GM23338 (cell line): ENCODE measurements around the gene CCDC137. TPM values are rescaled to one million over a fixed set of nuclear protein-coding genes. Genes with fewer than 3 reads are reported as not detected.
"Not testable (repeated sequence)": the region's sequence is repeated elsewhere in the genome, so short reads cannot be mapped to it uniquely, and the experiment has no call there.

Experiments
- ATAC-seq: fragments of 200-7000 bp; cut with Tn5 transposase; 3 replicates; pipeline ENCODE4 v1.9.1; 2020
- DNase-seq: peaks from one replicate; pipeline ENCODE4 v3.0.0-alpha.2; 2015; ENCODE audit warnings: low spot score
- H2AFZ ChIP-seq: fragments of 200-600 bp; sonication (generic); 2 replicates; pipeline ENCODE4 v1.8.0; 2016; ENCODE audit warnings: antibody characterized with exemption, mild to moderate bottlenecking, moderate library complexity
- H3F3A ChIP-seq: fragments of 200-600 bp; sonication (generic); replicated peaks from 2 replicates; pipeline ENCODE4 v1.8.0; 2017; ENCODE audit warnings: antibody characterized with exemption, mixed run types, low read depth
- H3K27ac ChIP-seq: fragments of 200-600 bp; sonication (generic); 2 replicates; pipeline ENCODE4 v1.6.1; 2016; ENCODE audit warnings: low read depth
- H3K27me3 ChIP-seq: fragments of 200-600 bp; sonication (generic); 2 replicates; pipeline ENCODE4 v1.8.0; 2016; ENCODE audit warnings: mild to moderate bottlenecking, mixed run types, moderate library complexity; ENCODE audit not compliant: insufficient read depth
- H3K36me3 ChIP-seq: fragments of 200-600 bp; sonication (generic); 2 replicates; pipeline ENCODE4 v1.8.0; 2016; ENCODE audit warnings: mild to moderate bottlenecking; ENCODE audit not compliant: insufficient read depth
- H3K4me1 ChIP-seq: fragments of 200-600 bp; sonication (generic); 2 replicates; pipeline ENCODE4 v1.8.0; 2016; ENCODE audit warnings: mild to moderate bottlenecking, moderate library complexity; ENCODE audit not compliant: insufficient read depth
- H3K4me2 ChIP-seq: fragments of 200-600 bp; sonication (generic); 2 replicates; pipeline ENCODE4 v1.7.1; 2017; ENCODE audit warnings: mixed run types
- H3K4me3 ChIP-seq: fragments of 200-600 bp; sonication (generic); 2 replicates; pipeline ENCODE4 v1.6.1; 2016; ENCODE audit warnings: mixed run types
- H3K79me2 ChIP-seq: fragments of 200-600 bp; sonication (generic); replicated peaks from 2 replicates; pipeline ENCODE4 v1.8.0; 2017; ENCODE audit warnings: mild to moderate bottlenecking; ENCODE audit not compliant: insufficient read depth
- H3K9me2 ChIP-seq: fragments of 200-600 bp; sonication (generic); 2 replicates; pipeline ENCODE4 v1.8.0; 2017; ENCODE audit not compliant: insufficient read depth
- H4K20me1 ChIP-seq: fragments of 200-600 bp; sonication (generic); replicated peaks from 2 replicates; pipeline ENCODE4 v1.8.0; 2017; ENCODE audit warnings: mild to moderate bottlenecking; ENCODE audit not compliant: insufficient read depth
- H3K27ac Mint-ChIP-seq: 2 replicates; pipeline ENCODE4 v1.8.0; 2020; ENCODE audit warnings: inconsistent platforms, mild to moderate bottlenecking, moderate library complexity, mixed read lengths
- H3K27me3 Mint-ChIP-seq: 3 replicates; pipeline ENCODE4 v1.8.0; 2022; ENCODE audit warnings: low read depth, mild to moderate bottlenecking, moderate library complexity, mixed read lengths, inconsistent platforms; ENCODE audit not compliant: insufficient read depth, poor library complexity
- H3K36me3 Mint-ChIP-seq: 3 replicates; pipeline ENCODE4 v1.8.0; 2021; ENCODE audit warnings: low read depth, mild to moderate bottlenecking, inconsistent platforms, moderate library complexity, mixed read lengths
- H3K4me1 Mint-ChIP-seq: 3 replicates; pipeline ENCODE4 v1.8.0; 2020; ENCODE audit warnings: mild to moderate bottlenecking, inconsistent platforms, mixed read lengths
- H3K4me3 Mint-ChIP-seq: 3 replicates; pipeline ENCODE4 v1.8.0; 2021; ENCODE audit warnings: moderate library complexity, mild to moderate bottlenecking, inconsistent platforms, mixed read lengths
- H3K9me3 Mint-ChIP-seq: 3 replicates; pipeline ENCODE4 v1.8.0; 2020; ENCODE audit warnings: moderate library complexity, mild to moderate bottlenecking, inconsistent platforms, mixed read lengths
- CREB1 ChIP-seq: fragments of 250-450 bp; sonication (Bioruptor Pico); IDR thresholded peaks from 2 replicates; pipeline ENCODE4 v1.5.0; 2020; ENCODE audit warnings: low read depth, mild to moderate bottlenecking, moderate library complexity
- EZH2 ChIP-seq: fragments of 200-600 bp; sonication (generic); IDR thresholded peaks from one replicate; pipeline ENCODE4 v1.8.0; 2017; ENCODE audit warnings: antibody characterized with exemption, mild to moderate bottlenecking, low read depth; ENCODE audit not compliant: unreplicated experiment
- JUNB ChIP-seq: IDR thresholded peaks from one replicate; pipeline ENCODE4 v1.6.1; 2016; ENCODE audit warnings: antibody characterized with exemption; ENCODE audit not compliant: unreplicated experiment
- NANOG ChIP-seq: IDR thresholded peaks from 2 replicates; pipeline ENCODE4 v1.6.1; 2016; ENCODE audit warnings: antibody characterized with exemption, borderline replicate concordance
- POLR2AphosphoS5 ChIP-seq: IDR thresholded peaks from 2 replicates; pipeline ENCODE4 v1.6.1; 2016; ENCODE audit warnings: antibody characterized with exemption, low read depth
- ZNF114 ChIP-seq: fragments of 250-450 bp; sonication (Bioruptor Pico); IDR thresholded peaks from 2 replicates; pipeline ENCODE4 v1.5.0; 2020; ENCODE audit warnings: mild to moderate bottlenecking, moderate library complexity
- ZNF331 ChIP-seq: fragments of 250-450 bp; sonication (Bioruptor Pico); IDR thresholded peaks from 2 replicates; pipeline ENCODE4 v1.5.0; 2020; ENCODE audit warnings: low read depth, mild to moderate bottlenecking, moderate library complexity
- polyA plus RNA-seq: library from polyadenylated mRNA; unstranded; fragments of >200 nt; fragmentation: Nextera tagmentation; extraction: Ambion mirVana; gene quantifications from 2 replicates; pipeline ENCODE4 v1.2.1, GENCODE V29; 2016
- total RNA-seq: library from RNA; depleted of rRNA; stranded (reverse); fragments of >200 nt; shearing (Covaris generic); gene quantifications from 2 replicates; pipeline ENCODE4 v1.2.3, GENCODE V29; 2014
- TF ChIP-seq, protein P1 (sequence below): IDR thresholded peaks from one replicate; pipeline ENCODE4 v1.6.1; 2018; ENCODE audit warnings: antibody characterized with exemption; ENCODE audit not compliant: unreplicated experiment
- TF ChIP-seq, protein P2 (sequence below), 2 experiments: fragments of 200-600 bp in 1 of 2; sonication (generic) in 1 of 2; conservative IDR thresholded peaks; 2 replicates each; pipeline versions ENCODE4 v1.5.1 to v1.6.1; 2016 to 2017; ENCODE audit warnings: antibody characterized with exemption in 2 of 2, low read depth in 2 of 2, mild to moderate bottlenecking in 2 of 2, moderate library complexity in 1 of 2
- TF ChIP-seq, protein P3 (sequence below): fragments of 250-450 bp; sonication (Bioruptor Pico); IDR thresholded peaks from 2 replicates; pipeline ENCODE4 v1.5.0; 2020; ENCODE audit warnings: mild to moderate bottlenecking, moderate library complexity

Gene CCDC137
- total and polyA plus RNA-seq, 2 experiments from 2014 or later, result 26.1 to 73.4 TPM

DNA sequence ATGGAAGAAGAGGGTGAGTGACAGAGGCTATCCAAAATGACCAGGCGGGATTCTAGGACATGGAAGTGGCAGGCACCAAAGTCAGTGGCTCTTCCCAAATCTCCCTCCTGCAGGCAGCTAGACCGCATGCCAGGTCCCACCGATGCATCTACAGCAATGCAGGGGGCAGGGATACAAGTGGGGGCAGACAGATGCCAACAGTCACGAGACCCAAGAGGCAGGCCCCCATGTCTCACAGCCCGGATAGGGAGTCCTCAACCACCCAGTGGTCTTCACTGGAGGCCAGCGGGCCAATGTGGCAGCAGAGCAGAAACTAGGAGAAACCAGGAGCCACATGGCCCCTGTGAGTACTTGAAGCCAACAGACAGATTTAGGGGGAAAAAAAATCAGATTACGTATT is 49.7 kb upstream of the CCDC137 start:
- Mint-ChIP-seq H3K4me1 (no peaks in the 10 kb centered on the region), H3K36me3 (peaks cover 96% of the 10 kb centered on the region), H3K9me3 (peaks cover 15% of the 10 kb centered on the region; the same call in 2 of the 3 replicates), H3K27ac (no peak overlapping the region), H3K27me3 (peaks cover 19% of the 10 kb centered on the region), H3K4me3 (no peak overlapping the region; the same call in 2 of the 3 replicates)
- no peaks in the 10 kb centered on the region for H3K4me1 ChIP-seq
- DNase-seq (no peak), ATAC-seq (no peak)
- H3K4me2 ChIP-seq, result no peak overlapping the region
- no peaks in the 10 kb centered on the region for H3K9me2 ChIP-seq
- H3K36me3 ChIP-seq, result peaks cover 33% of the 10 kb centered on the region
- TF ChIP-seq, protein P1, sequence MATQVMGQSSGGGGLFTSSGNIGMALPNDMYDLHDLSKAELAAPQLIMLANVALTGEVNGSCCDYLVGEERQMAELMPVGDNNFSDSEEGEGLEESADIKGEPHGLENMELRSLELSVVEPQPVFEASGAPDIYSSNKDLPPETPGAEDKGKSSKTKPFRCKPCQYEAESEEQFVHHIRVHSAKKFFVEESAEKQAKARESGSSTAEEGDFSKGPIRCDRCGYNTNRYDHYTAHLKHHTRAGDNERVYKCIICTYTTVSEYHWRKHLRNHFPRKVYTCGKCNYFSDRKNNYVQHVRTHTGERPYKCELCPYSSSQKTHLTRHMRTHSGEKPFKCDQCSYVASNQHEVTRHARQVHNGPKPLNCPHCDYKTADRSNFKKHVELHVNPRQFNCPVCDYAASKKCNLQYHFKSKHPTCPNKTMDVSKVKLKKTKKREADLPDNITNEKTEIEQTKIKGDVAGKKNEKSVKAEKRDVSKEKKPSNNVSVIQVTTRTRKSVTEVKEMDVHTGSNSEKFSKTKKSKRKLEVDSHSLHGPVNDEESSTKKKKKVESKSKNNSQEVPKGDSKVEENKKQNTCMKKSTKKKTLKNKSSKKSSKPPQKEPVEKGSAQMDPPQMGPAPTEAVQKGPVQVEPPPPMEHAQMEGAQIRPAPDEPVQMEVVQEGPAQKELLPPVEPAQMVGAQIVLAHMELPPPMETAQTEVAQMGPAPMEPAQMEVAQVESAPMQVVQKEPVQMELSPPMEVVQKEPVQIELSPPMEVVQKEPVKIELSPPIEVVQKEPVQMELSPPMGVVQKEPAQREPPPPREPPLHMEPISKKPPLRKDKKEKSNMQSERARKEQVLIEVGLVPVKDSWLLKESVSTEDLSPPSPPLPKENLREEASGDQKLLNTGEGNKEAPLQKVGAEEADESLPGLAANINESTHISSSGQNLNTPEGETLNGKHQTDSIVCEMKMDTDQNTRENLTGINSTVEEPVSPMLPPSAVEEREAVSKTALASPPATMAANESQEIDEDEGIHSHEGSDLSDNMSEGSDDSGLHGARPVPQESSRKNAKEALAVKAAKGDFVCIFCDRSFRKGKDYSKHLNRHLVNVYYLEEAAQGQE, result no peak
- TF ChIP-seq ZNF114 (CRISPR knock-in tag) (no peak), JUNB (no peak), POLR2AphosphoS5 (no peak), CREB1 (CRISPR knock-in tag) (no peak), NANOG (no peak), EZH2 (no peak), ZNF331 (CRISPR knock-in tag) (no peak)
- TF ChIP-seq, protein P2, sequence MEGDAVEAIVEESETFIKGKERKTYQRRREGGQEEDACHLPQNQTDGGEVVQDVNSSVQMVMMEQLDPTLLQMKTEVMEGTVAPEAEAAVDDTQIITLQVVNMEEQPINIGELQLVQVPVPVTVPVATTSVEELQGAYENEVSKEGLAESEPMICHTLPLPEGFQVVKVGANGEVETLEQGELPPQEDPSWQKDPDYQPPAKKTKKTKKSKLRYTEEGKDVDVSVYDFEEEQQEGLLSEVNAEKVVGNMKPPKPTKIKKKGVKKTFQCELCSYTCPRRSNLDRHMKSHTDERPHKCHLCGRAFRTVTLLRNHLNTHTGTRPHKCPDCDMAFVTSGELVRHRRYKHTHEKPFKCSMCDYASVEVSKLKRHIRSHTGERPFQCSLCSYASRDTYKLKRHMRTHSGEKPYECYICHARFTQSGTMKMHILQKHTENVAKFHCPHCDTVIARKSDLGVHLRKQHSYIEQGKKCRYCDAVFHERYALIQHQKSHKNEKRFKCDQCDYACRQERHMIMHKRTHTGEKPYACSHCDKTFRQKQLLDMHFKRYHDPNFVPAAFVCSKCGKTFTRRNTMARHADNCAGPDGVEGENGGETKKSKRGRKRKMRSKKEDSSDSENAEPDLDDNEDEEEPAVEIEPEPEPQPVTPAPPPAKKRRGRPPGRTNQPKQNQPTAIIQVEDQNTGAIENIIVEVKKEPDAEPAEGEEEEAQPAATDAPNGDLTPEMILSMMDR (conservative IDR thresholded peaks at IDR 0.05; ENCODE audit: low read depth in 2 of 2), result no peak
- TF ChIP-seq, protein P3, sequence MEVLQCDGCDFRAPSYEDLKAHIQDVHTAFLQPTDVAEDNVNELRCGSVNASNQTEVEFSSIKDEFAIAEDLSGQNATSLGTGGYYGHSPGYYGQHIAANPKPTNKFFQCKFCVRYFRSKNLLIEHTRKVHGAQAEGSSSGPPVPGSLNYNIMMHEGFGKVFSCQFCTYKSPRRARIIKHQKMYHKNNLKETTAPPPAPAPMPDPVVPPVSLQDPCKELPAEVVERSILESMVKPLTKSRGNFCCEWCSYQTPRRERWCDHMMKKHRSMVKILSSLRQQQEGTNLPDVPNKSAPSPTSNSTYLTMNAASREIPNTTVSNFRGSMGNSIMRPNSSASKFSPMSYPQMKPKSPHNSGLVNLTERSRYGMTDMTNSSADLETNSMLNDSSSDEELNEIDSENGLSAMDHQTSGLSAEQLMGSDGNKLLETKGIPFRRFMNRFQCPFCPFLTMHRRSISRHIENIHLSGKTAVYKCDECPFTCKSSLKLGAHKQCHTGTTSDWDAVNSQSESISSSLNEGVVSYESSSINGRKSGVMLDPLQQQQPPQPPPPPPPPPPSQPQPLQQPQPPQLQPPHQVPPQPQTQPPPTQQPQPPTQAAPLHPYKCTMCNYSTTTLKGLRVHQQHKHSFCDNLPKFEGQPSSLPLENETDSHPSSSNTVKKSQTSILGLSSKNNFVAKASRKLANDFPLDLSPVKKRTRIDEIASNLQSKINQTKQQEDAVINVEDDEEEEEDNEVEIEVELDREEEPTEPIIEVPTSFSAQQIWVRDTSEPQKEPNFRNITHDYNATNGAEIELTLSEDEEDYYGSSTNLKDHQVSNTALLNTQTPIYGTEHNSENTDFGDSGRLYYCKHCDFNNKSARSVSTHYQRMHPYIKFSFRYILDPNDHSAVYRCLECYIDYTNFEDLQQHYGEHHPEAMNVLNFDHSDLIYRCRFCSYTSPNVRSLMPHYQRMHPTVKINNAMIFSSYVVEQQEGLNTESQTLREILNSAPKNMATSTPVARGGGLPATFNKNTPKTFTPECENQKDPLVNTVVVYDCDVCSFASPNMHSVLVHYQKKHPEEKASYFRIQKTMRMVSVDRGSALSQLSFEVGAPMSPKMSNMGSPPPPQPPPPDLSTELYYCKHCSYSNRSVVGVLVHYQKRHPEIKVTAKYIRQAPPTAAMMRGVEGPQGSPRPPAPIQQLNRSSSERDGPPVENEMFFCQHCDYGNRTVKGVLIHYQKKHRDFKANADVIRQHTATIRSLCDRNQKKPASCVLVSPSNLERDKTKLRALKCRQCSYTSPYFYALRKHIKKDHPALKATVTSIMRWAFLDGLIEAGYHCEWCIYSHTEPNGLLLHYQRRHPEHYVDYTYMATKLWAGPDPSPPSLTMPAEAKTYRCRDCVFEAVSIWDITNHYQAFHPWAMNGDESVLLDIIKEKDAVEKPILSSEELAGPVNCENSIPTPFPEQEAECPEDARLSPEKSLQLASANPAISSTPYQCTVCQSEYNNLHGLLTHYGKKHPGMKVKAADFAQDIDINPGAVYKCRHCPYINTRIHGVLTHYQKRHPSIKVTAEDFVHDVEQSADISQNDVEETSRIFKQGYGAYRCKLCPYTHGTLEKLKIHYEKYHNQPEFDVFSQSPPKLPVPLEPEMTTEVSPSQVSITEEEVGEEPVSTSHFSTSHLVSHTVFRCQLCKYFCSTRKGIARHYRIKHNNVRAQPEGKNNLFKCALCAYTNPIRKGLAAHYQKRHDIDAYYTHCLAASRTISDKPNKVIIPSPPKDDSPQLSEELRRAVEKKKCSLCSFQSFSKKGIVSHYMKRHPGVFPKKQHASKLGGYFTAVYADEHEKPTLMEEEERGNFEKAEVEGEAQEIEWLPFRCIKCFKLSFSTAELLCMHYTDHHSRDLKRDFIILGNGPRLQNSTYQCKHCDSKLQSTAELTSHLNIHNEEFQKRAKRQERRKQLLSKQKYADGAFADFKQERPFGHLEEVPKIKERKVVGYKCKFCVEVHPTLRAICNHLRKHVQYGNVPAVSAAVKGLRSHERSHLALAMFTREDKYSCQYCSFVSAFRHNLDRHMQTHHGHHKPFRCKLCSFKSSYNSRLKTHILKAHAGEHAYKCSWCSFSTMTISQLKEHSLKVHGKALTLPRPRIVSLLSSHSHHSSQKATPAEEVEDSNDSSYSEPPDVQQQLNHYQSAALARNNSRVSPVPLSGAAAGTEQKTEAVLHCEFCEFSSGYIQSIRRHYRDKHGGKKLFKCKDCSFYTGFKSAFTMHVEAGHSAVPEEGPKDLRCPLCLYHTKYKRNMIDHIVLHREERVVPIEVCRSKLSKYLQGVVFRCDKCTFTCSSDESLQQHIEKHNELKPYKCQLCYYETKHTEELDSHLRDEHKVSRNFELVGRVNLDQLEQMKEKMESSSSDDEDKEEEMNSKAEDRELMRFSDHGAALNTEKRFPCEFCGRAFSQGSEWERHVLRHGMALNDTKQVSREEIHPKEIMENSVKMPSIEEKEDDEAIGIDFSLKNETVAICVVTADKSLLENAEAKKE (CRISPR knock-in tag), result no peak
- no peak overlapping the region for H3K27ac ChIP-seq
- H3K79me2 ChIP-seq, result peaks cover 75% of the 10 kb centered on the region
- H2AFZ ChIP-seq, result no peak overlapping the region
- H4K20me1 ChIP-seq, result peaks cover 31% of the 10 kb centered on the region
- H3K4me3 ChIP-seq, result no peak overlapping the region
- H3F3A ChIP-seq, result no peaks in the 10 kb centered on the region; the same call in 1 of the 2 replicates
- no peaks in the 10 kb centered on the region for H3K27me3 ChIP-seq

DNA sequence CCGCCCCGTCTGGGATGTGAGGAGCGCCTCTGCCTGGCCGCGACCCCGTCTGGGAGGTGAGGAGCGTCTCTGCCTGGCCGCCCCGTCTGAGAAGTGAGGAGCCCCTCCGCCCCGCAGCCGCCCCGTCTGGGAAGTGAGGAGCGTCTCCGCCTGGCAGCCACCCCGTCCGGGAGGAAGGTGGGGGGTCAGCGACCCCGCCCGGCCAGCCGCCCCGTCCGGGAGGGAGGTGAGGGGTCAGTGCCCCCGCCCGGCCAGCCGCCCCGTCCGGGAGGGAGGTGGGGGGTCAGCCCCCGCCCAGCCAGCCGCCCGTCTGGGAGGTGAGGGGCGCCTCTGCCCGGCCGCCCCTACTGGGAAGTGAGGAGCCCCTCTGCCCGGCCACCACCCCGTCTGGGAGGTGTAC is 48.2 kb upstream of the CCDC137 start:
- Histone ChIP-seq H4K20me1 (peaks cover 36% of the 10 kb centered on the region), H3K36me3 (peaks cover 31% of the 10 kb centered on the region), H3K79me2 (peaks cover 67% of the 10 kb centered on the region)
- not testable (repeated sequence) for H3K4me1 ChIP-seq, H3K27ac Mint-ChIP-seq, ATAC-seq, H3K4me3 Mint-ChIP-seq, DNase-seq, H2AFZ ChIP-seq, H3K27ac ChIP-seq, H3K9me2 ChIP-seq, H3K4me3 ChIP-seq, H3K4me2 ChIP-seq, H3K27me3 ChIP-seq, H3K4me1 Mint-ChIP-seq, H3F3A ChIP-seq
- peaks cover 15% of the 10 kb centered on the region; the same call in 2 of the 3 replicates for H3K9me3 Mint-ChIP-seq
- peaks cover 19% of the 10 kb centered on the region for H3K27me3 Mint-ChIP-seq
- peaks cover 93% of the 10 kb centered on the region for H3K36me3 Mint-ChIP-seq
